ENCODE measurements around the gene GPSM3. TPM values are rescaled to one million over a fixed set of nuclear protein-coding genes. Genes with fewer than 3 reads are reported as not detected.

GPSM3 gene
- total and polyA plus RNA-seq, 2 experiments from 2014 or later: 4.7 to 5.9 TPM

- H3K4me1 ChIP-seq (ENCODE audit: insufficient read depth): no peaks in the 10 kb centered on the region
- H3K79me2 ChIP-seq (replicated peaks; ENCODE audit: insufficient read depth): no peaks in the 10 kb centered on the region
- Mint-ChIP-seq H3K9me3 (no peaks in the 10 kb centered on the region), H3K27ac (no peak overlapping the region), H3K4me3 (no peak overlapping the region), H3K36me3 (ENCODE audit: low read depth) (no peaks in the 10 kb centered on the region), H3K4me1 (peaks cover 12% of the 10 kb centered on the region), H3K27me3 (ENCODE audit: insufficient read depth, low read depth, poor library complexity) (peaks cover 7% of the 10 kb centered on the region)
- ATAC-seq (no peak), DNase-seq (ENCODE audit: low spot score) (no peak)
- no peak for TF ChIP-seq CREB1 (CRISPR knock-in tag; IDR thresholded peaks at IDR 0.05; ENCODE audit: low read depth)
- no peak for TF ChIP-seq EZH2 (IDR thresholded peaks at IDR 0.05; ENCODE audit: low read depth, unreplicated experiment)
- TF ChIP-seq CTCF (conservative IDR thresholded peaks at IDR 0.05; ENCODE audit: low read depth in 2 of 2): no peak
- TF ChIP-seq JUNB (IDR thresholded peaks at IDR 0.05; ENCODE audit: unreplicated experiment): no peak
- no peak for TF ChIP-seq ZNF114 (CRISPR knock-in tag; IDR thresholded peaks at IDR 0.05)
- TF ChIP-seq ZNF331 (CRISPR knock-in tag; IDR thresholded peaks at IDR 0.05; ENCODE audit: low read depth): no peak
- TF ChIP-seq ZNF462 (CRISPR knock-in tag; IDR thresholded peaks at IDR 0.05): no peak
- no peak for TF ChIP-seq STAT1 (IDR thresholded peaks at IDR 0.05; ENCODE audit: unreplicated experiment)
- TF ChIP-seq REST (IDR thresholded peaks at IDR 0.05; ENCODE audit: unreplicated experiment): no peak
- no peak for TF ChIP-seq ETS1 (IDR thresholded peaks at IDR 0.05)
- TF ChIP-seq POLR2AphosphoS5 (IDR thresholded peaks at IDR 0.05; ENCODE audit: low read depth): no peak
- no peak for TF ChIP-seq EZH2phosphoT487 (IDR thresholded peaks at IDR 0.05; ENCODE audit: unreplicated experiment)
- no peak for TF ChIP-seq NANOG (IDR thresholded peaks at IDR 0.05; ENCODE audit: borderline replicate concordance)
- H3K9me2 ChIP-seq (ENCODE audit: insufficient read depth): 0 out of 2 replicates have a peak, but pooled peaks cover 3% of the 10 kb centered on the region
- no peaks in the 10 kb centered on the region for H3K36me3 ChIP-seq (ENCODE audit: insufficient read depth)
- no peaks in the 10 kb centered on the region for H4K20me1 ChIP-seq (replicated peaks; ENCODE audit: insufficient read depth)
- H3F3A ChIP-seq (replicated peaks; ENCODE audit: low read depth): no peaks in the 10 kb centered on the region
- no peak overlapping the region for H2AFZ ChIP-seq
- no peaks in the 10 kb centered on the region for H3K27me3 ChIP-seq (ENCODE audit: insufficient read depth)
- H3K4me3 ChIP-seq: no peak overlapping the region
- no peak overlapping the region for H3K27ac ChIP-seq (ENCODE audit: low read depth)
- H3K4me2 ChIP-seq: no peak overlapping the region
Measured at GRCh38 chr6:32226434-32226833, 34.0 kb upstream of the GPSM3 start.
